ENCODE results near the gene NES.

DNA sequence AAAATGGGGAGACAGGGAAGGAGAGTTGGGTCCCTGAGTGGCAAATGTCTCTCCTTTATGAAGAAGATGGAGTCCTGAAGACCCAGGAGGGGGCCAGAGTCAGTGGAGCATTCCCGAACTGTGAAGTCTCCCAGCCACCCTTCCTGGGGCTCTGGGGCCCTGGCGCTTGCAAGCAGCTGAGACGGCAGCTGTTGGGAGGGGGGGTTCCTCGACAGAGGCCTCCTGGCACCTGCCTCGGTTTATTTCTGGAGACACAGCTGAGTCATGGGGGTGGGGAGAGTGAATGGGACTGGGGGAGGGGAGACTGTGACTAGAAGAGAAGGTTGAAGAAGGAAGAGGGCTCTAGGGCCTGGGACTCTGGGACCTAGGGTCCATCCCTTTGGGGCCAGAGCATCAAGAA is 14.0 kb downstream of the NES start:
- TF ChIP-seq, protein P1, sequence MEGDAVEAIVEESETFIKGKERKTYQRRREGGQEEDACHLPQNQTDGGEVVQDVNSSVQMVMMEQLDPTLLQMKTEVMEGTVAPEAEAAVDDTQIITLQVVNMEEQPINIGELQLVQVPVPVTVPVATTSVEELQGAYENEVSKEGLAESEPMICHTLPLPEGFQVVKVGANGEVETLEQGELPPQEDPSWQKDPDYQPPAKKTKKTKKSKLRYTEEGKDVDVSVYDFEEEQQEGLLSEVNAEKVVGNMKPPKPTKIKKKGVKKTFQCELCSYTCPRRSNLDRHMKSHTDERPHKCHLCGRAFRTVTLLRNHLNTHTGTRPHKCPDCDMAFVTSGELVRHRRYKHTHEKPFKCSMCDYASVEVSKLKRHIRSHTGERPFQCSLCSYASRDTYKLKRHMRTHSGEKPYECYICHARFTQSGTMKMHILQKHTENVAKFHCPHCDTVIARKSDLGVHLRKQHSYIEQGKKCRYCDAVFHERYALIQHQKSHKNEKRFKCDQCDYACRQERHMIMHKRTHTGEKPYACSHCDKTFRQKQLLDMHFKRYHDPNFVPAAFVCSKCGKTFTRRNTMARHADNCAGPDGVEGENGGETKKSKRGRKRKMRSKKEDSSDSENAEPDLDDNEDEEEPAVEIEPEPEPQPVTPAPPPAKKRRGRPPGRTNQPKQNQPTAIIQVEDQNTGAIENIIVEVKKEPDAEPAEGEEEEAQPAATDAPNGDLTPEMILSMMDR (conservative IDR thresholded peaks at IDR 0.05; ENCODE audit: low read depth in 2 of 2), result no peak
- no peak for TF ChIP-seq EZH2phosphoT487 (IDR thresholded peaks at IDR 0.05; ENCODE audit: unreplicated experiment)
